HepG2 (cell line): ENCODE measurements around the gene CISD1. TPM values are rescaled to one million over a fixed set of nuclear protein-coding genes. Genes with fewer than 3 reads are reported as not detected.

Experiments
- ATAC-seq: fragments of 200-7000 bp; cut with Tn5 transposase; 3 replicates; pipeline ENCODE4 v1.9.1; 2020; ENCODE audit warnings: mild to moderate bottlenecking, moderate library complexity
- BruUV-seq: library from RNA; stranded (reverse); fragments of 400-500 nt; replicated peaks from 2 replicates; lab custom pipeline; 2021; lab: Mats Ljungman, UMichigan
- CTCF ChIA-PET: fragments of 300-600 bp; formaldehyde crosslinking; extraction: SDS; loops from one replicate; lab custom pipeline; 2021; ENCODE audit warnings: low total read pairs, inconsistent platforms, low intra/inter-chr PET ratio; lab: Yijun Ruan, JAX
- POLR2A ChIA-PET: fragments of 350-600 bp; sonication (Branson Sonifier 250); formaldehyde crosslinking; loops from one replicate; lab custom pipeline; 2020; ENCODE audit warnings: antibody characterized with exemption, inconsistent platforms; lab: Yijun Ruan, JAX
- DNase-seq: peaks from one replicate; pipeline ENCODE4 v3.0.0-alpha.2; 2015; ENCODE audit warnings: low spot score
- FAIRE-seq: peaks from 3 replicates; lab custom pipeline; 2011; peaks lifted over from hg19 to GRCh38; lab: Jason Lieb, UNC
- H2AFZ ChIP-seq: one replicate; pipeline ENCODE4 v1.6.1; 2011; ENCODE audit warnings: low read length, inconsistent platforms
- H3K27ac ChIP-seq: fragments of 300-600 bp; 3 replicates; pipeline ENCODE4 v1.8.0; 2011; ENCODE audit warnings: mixed run types, mild to moderate bottlenecking, mixed read lengths, low read length, inconsistent platforms; ENCODE audit not compliant: insufficient read depth; ENCODE audit errors: extremely low read length
- H3K27me3 ChIP-seq, 2 experiments: fragments of 200-600 bp in 1 of 2; 2 replicates in 1 of 2; 3 replicates in 1 of 2; pipeline versions ENCODE4 v1.6.0 to v1.8.0; 2011; ENCODE audit warnings: low read length in 2 of 2, mild to moderate bottlenecking in 2 of 2, moderate library complexity in 2 of 2, inconsistent platforms in 1 of 2; ENCODE audit not compliant: insufficient read depth in 2 of 2, control insufficient read depth in 1 of 2
- H3K36me3 ChIP-seq, 2 experiments: fragments of 200-600 bp in 1 of 2; replicated peaks in 1 of 2; 2 replicates in 1 of 2; 3 replicates in 1 of 2; pipeline versions ENCODE4 v1.5.1 to v1.8.0; 2011; ENCODE audit warnings: low read length in 2 of 2, inconsistent platforms in 1 of 2; ENCODE audit not compliant: insufficient read depth in 2 of 2, control insufficient read depth in 1 of 2
- H3K4me1 ChIP-seq: 2 replicates; pipeline ENCODE4 v1.5.1; 2012; ENCODE audit warnings: low read length, inconsistent platforms; ENCODE audit not compliant: insufficient read depth
- H3K4me2 ChIP-seq: 2 replicates; pipeline ENCODE4 v1.6.0; 2011; ENCODE audit warnings: low read depth, low read length, inconsistent platforms
- H3K4me3 ChIP-seq, 3 experiments: fragments of 200-600 bp in 1 of 3; sonication (generic), shearing (Covaris generic) in 1 of 3; replicated peaks in 1 of 3; 2 replicates each; pipeline ENCODE4 v1.5.1; 2011 to 2016; ENCODE audit warnings: low read length in 3 of 3, inconsistent platforms in 2 of 3, low read depth in 2 of 3, mild to moderate bottlenecking in 2 of 3, control low read depth in 1 of 3, mixed read lengths in 1 of 3; ENCODE audit not compliant: insufficient read depth in 1 of 3
- H3K79me2 ChIP-seq: one replicate; pipeline ENCODE4 v1.6.1; 2011; ENCODE audit warnings: low read length, inconsistent platforms; ENCODE audit not compliant: insufficient read depth
- H3K9ac ChIP-seq: 2 replicates; pipeline ENCODE4 v1.6.0; 2011; ENCODE audit warnings: mild to moderate bottlenecking, low read depth, low read length, inconsistent platforms; ENCODE audit not compliant: insufficient read depth
- H3K9me3 ChIP-seq: 2 replicates; pipeline ENCODE4 v1.5.1; 2012; ENCODE audit warnings: mild to moderate bottlenecking, low read length
- H4K20me1 ChIP-seq: 2 replicates; pipeline ENCODE4 v1.6.0; 2011; ENCODE audit warnings: inconsistent platforms, mild to moderate bottlenecking, low read length, moderate library complexity; ENCODE audit not compliant: insufficient read depth
- CHCHD3 ChIP-seq: sonication (generic); formaldehyde crosslinking; IDR thresholded peaks from 2 replicates; pipeline ENCODE4 v1.8.0; 2022; ENCODE audit warnings: mild to moderate bottlenecking, missing genetic modification reagents, moderate library complexity
- EP300 ChIP-seq, 3 experiments: sonication (generic) in 1 of 3; formaldehyde crosslinking in 1 of 3; IDR thresholded peaks; 2 replicates each; pipeline versions ENCODE4 v1.5.1 to v1.6.1; 2011 to 2020; ENCODE audit warnings: low read depth in 2 of 3, low read length in 2 of 3, borderline replicate concordance in 1 of 3, improper control_type of control experiment in 1 of 3, mild to moderate bottlenecking in 1 of 3, missing genetic modification reagents in 1 of 3, moderate library complexity in 1 of 3
- FOSL1 ChIP-seq: sonication (generic); formaldehyde crosslinking; IDR thresholded peaks from 2 replicates; pipeline ENCODE4 v1.9.0; 2021; ENCODE audit warnings: missing genetic modification reagents, borderline replicate concordance
- GFI1 ChIP-seq: sonication (generic); formaldehyde crosslinking; IDR thresholded peaks from 2 replicates; pipeline ENCODE4 v1.5.0; 2020; ENCODE audit warnings: missing genetic modification reagents, mild to moderate bottlenecking, borderline replicate concordance
- MATR3 ChIP-seq: sonication (generic); formaldehyde crosslinking; IDR thresholded peaks from 2 replicates; pipeline ENCODE4 v1.4.0; 2020; ENCODE audit warnings: missing genetic modification reagents
- MAZ ChIP-seq, 2 experiments: sonication (generic) in 1 of 2; formaldehyde crosslinking in 1 of 2; IDR thresholded peaks; 2 replicates each; pipeline versions ENCODE4 v1.5.0 to v1.6.1; 2012 to 2020; ENCODE audit warnings: low read depth in 2 of 2, mild to moderate bottlenecking in 2 of 2, borderline replicate concordance in 1 of 2, improper control_type of control experiment in 1 of 2, low read length in 1 of 2, missing genetic modification reagents in 1 of 2, moderate library complexity in 1 of 2
- NR1H2 ChIP-seq: sonication (generic); formaldehyde crosslinking; IDR thresholded peaks from 2 replicates; pipeline ENCODE4 v1.8.1; 2022; ENCODE audit warnings: low read depth, missing genetic modification reagents, borderline replicate concordance
- REL ChIP-seq: sonication (generic); formaldehyde crosslinking; conservative IDR thresholded peaks from 2 replicates; pipeline ENCODE4 v1.8.0; 2022; ENCODE audit warnings: mild to moderate bottlenecking, missing genetic modification reagents, moderate library complexity
- SOX6 ChIP-seq, 2 experiments: fragments of 450-650 bp in 1 of 2; sonication (generic) in 1 of 2; formaldehyde crosslinking in 1 of 2; IDR thresholded peaks; 2 replicates each; pipeline versions ENCODE4 v1.4.0 to v1.6.1; 2017 to 2020; ENCODE audit warnings: antibody characterized with exemption in 1 of 2, mild to moderate bottlenecking in 1 of 2, missing genetic modification reagents in 1 of 2
- U2AF1 ChIP-seq: fragments of 200-400 bp; formaldehyde crosslinking; optimal IDR thresholded peaks from 2 replicates; pipeline ENCODE3; 2017; ENCODE audit warnings: mild to moderate bottlenecking, low read depth, low read length
- ZNF44 ChIP-seq: sonication (generic); formaldehyde crosslinking; IDR thresholded peaks from 2 replicates; pipeline ENCODE4 v1.5.1; 2020; ENCODE audit warnings: mild to moderate bottlenecking, missing genetic modification reagents
- ZNF550 ChIP-seq: sonication (generic); formaldehyde crosslinking; IDR thresholded peaks from 2 replicates; pipeline ENCODE4 v1.4.0; 2020; ENCODE audit warnings: mild to moderate bottlenecking, missing genetic modification reagents, borderline replicate concordance
- ZNF674 ChIP-seq: sonication (generic); formaldehyde crosslinking; IDR thresholded peaks from 2 replicates; pipeline ENCODE4 v1.5.0; 2020; ENCODE audit warnings: low read depth, mild to moderate bottlenecking, missing genetic modification reagents
- ZNF7 ChIP-seq: IDR thresholded peaks from 2 replicates; pipeline ENCODE4 v1.6.1; 2016; ENCODE audit warnings: missing biosample characterization, missing genetic modification reagents
- in situ Hi-C: cut with HindIII; loops from 2 replicates; pipeline ENCODE4 v1.10.0; 2017; ENCODE audit warnings: low pct_unique_long_range_greater_than_20kb; ENCODE audit not compliant: extremely low pct_ligation_motif_present
- intact Hi-C: fragments of 100-400 bp; cut with micrococcal nuclease; formaldehyde crosslinking; loops from one replicate; pipeline ENCODE4 v1.10.0; 2022; ENCODE audit not compliant: unreplicated experiment
- polyA plus RNA-seq, 8 experiments: library from polyadenylated mRNA; depleted of rRNA in 3 of 8; stranded (reverse) in 7 of 8; unstranded in 1 of 8; fragments of >200 nt; fragmentation: Illumina TruSeq in 4 of 8; extraction: Trizol in 4 of 8; gene quantifications; 2 replicates each; pipeline versions ENCODE4 v1.2.1 to v1.2.3, GENCODE V29; 2011 to 2016; ENCODE audit warnings: low read depth in 4 of 8, missing spikeins in 1 of 8, mixed read lengths in 1 of 8; ENCODE audit not compliant: insufficient read depth in 1 of 8
- total RNA-seq, 5 experiments: library from RNA; depleted of rRNA; stranded (reverse); fragments of >200 nt; fragmentation: Illumina TruSeq; extraction: Trizol; gene quantifications; 2 replicates each; pipeline ENCODE4 v1.2.3, GENCODE V29; 2016; ENCODE audit warnings: low read depth in 1 of 5
- TF ChIP-seq, protein P1 (sequence below): sonication (generic); formaldehyde crosslinking; IDR thresholded peaks from 2 replicates; pipeline ENCODE4 v1.4.0; 2020; ENCODE audit warnings: missing genetic modification reagents, borderline replicate concordance
- TF ChIP-seq, protein P2 (sequence below): fragments of 450-650 bp; IDR thresholded peaks from 2 replicates; pipeline ENCODE4 v1.6.1; 2016

CISD1 gene
- total and polyA plus RNA-seq, 2 of the 13 experiments (the other 11 are each of a cell fraction or from before 2014, with no cell fraction given), result 63.4 to 78.9 TPM

DNA sequence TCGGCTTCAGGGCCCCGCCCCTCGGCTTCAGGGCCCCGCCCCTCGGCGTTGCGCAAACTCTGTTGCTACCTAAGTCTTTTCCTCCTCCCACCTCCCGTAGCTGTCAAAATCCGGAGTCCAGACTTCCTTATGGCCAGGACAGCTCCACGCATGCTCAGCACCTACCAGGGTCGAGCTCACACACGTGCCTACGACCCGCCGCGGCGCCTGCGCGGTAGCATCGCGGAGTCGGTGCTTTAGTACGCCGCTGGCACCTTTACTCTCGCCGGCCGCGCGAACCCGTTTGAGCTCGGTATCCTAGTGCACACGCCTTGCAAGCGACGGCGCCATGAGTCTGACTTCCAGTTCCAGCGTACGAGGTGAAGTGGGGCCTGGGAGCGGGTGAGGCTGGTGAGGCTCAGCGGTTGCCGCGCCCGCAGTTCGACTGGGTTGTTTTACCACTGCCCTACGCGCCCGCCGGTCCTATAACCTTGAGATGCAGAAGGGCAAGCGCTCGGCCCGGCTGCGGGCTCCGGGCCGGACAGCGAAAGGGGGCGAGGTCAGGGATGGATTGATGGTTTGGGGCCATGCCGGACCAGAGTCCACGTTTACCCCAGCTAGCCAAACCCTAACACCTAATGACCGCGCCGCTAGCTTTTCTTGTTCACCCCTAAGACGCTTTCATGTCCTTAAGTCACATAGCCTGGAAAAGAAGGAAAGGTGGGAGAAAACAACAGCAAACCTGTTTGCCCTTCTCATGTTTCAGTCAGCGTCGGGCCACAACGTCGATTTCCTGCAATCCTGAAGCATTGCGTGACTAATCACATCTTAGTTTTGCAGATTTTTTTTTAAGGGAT is at the start of gene CISD1 (continued):
- no peak; the same call in 1 of the 2 replicates for TF ChIP-seq ZNF550 (CRISPR knock-in tag)
- TF ChIP-seq MATR3 (CRISPR knock-in tag), result no peak
- no peak for TF ChIP-seq FOSL1 (CRISPR knock-in tag)
- peak; percentile 38; the same call in 1 of the 2 replicates for TF ChIP-seq ZNF44 (CRISPR knock-in tag)
- TF ChIP-seq MAZ (IDR thresholded peaks at IDR 0.05; ENCODE audit: borderline replicate concordance, low read depth, low read length), result peak; percentile 75; the same call in 1 of the 2 replicates
- peak; percentile 92 for TF ChIP-seq MAZ (CRISPR knock-in tag; IDR thresholded peaks at IDR 0.05; ENCODE audit: low read depth)
- TF ChIP-seq NR1H2, result peak; percentile 83; the same call in 1 of the 2 replicates
- TF ChIP-seq ZNF674 (CRISPR knock-in tag), result peak; percentile 70; the same call in 1 of the 2 replicates
- TF ChIP-seq, protein P1, sequence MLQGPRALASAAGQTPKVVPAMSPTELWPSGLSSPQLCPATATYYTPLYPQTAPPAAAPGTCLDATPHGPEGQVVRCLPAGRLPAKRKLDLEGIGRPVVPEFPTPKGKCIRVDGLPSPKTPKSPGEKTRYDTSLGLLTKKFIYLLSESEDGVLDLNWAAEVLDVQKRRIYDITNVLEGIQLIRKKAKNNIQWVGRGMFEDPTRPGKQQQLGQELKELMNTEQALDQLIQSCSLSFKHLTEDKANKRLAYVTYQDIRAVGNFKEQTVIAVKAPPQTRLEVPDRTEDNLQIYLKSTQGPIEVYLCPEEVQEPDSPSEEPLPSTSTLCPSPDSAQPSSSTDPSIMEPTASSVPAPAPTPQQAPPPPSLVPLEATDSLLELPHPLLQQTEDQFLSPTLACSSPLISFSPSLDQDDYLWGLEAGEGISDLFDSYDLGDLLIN (CRISPR knock-in tag), result peak; percentile 72; the same call in 1 of the 2 replicates
- peak; percentile 95; the same call in 1 of the 2 replicates for TF ChIP-seq REL (CRISPR knock-in tag)
- TF ChIP-seq, all 625 proteins: peak for 412

DNA sequence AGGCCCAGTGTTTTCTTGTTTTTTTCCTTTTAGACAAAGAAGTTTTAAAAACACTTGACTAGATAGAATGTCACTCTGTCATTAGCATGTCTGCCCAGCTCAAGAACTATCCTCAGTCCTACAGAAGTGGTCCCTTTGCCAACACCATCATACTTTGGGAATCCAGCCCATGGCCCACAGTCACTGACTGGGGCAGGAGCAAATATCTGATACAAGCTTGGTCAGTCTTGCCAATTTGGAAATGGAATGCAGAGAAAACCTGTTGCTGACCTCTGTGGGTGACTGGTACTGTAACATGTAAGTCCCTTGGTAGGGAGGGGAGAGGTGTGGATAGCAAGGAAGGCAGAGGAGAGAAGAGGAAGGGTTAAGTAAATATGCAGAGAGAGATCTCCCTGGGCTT is 49.1 kb upstream of the CISD1 start:
- ChIA-PET CTCF (no interaction called here), POLR2A (no interaction called here)
- Histone ChIP-seq H3K27ac (no peak overlapping the region), H3K9me3 (no peaks in the 10 kb centered on the region), H3K79me2 (no peaks in the 10 kb centered on the region), H3K4me2 (no peak overlapping the region), H2AFZ (no peak overlapping the region), H3K4me1 (no peaks in the 10 kb centered on the region), H3K4me3 (no peak overlapping the region), H4K20me1 (no peaks in the 10 kb centered on the region; the same call in 1 of the 2 replicates), H3K36me3 (peaks cover 3 to 7% of the 10 kb centered on the region in 2 experiments; a peak in 1 of 5 replicates), H3K9ac (no peak overlapping the region), H3K27me3 (no peaks in the 10 kb centered on the region; a peak in 1 of 5 replicates)
- no TSS peak for BruUV-seq
- intact Hi-C loops, result loop anchor here (5.0 kb wide), 1 partner anchor 47 kb away; the partner anchor contains the start of genes CISD1 and IPMK
- ATAC-seq, result no peak
- DNase-seq, result no peak
- no peak for FAIRE-seq
- in situ Hi-C loops, result no loop called here
- TF ChIP-seq, protein P2, sequence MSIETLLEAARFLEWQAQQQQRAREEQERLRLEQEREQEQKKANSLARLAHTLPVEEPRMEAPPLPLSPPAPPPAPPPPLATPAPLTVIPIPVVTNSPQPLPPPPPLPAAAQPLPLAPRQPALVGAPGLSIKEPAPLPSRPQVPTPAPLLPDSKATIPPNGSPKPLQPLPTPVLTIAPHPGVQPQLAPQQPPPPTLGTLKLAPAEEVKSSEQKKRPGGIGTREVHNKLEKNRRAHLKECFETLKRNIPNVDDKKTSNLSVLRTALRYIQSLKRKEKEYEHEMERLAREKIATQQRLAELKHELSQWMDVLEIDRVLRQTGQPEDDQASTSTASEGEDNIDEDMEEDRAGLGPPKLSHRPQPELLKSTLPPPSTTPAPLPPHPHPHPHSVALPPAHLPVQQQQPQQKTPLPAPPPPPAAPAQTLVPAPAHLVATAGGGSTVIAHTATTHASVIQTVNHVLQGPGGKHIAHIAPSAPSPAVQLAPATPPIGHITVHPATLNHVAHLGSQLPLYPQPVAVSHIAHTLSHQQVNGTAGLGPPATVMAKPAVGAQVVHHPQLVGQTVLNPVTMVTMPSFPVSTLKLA, result no peak
- TF ChIP-seq EP300 (IDR thresholded peaks at IDR 0.05; ENCODE audit: low read depth in 2 of 2, low read length in 2 of 2) (no peak), EP300 (CRISPR knock-in tag; IDR thresholded peaks at IDR 0.05; ENCODE audit: borderline replicate concordance) (no peak), ZNF7 (no peak), GFI1 (CRISPR knock-in tag) (no peak), SOX6 (IDR thresholded peaks at IDR 0.05) (no peak), SOX6 (CRISPR knock-in tag; IDR thresholded peaks at IDR 0.05) (no peak), U2AF1 (no peak), NR1H2 (no peak), CHCHD3 (CRISPR knock-in tag) (no peak)
